MM.1S (cell line): Measurements from ENCODE around the gene KIF7.

Experiments used
- CTCF ChIP-seq: fragments of 300-600 bp; sonication (generic); IDR thresholded peaks from 2 replicates; pipeline ENCODE4 v1.5.1; 2016; ENCODE audit warnings: antibody characterized with exemption, low read length, mixed read lengths
- EZH2phosphoT487 ChIP-seq: fragments of 300-600 bp; sonication (generic); IDR thresholded peaks from 2 replicates; pipeline ENCODE4 v1.6.1; 2018; ENCODE audit warnings: antibody characterized with exemption, low read length

- TF ChIP-seq CTCF: no peak
- TF ChIP-seq EZH2phosphoT487: no peak
These were observed 40.1 kb downstream of the KIF7 start for GRCh38 chr15:89615135-89615534.
